Coronary artery (tissue), 2 donors: ENCODE measurements around the gene TERB2.
"Not testable (repeated sequence)": the region's sequence is repeated elsewhere in the genome, so short reads cannot be mapped to it uniquely, and the experiment has no call there.

Experiments
- DNase-seq: peaks from one replicate; pipeline ENCODE4 v3.0.0-alpha.2; 2017; ENCODE audit warnings: low spot score
- H3K27ac ChIP-seq, 2 donors: fragments of 200-600 bp; sonication (generic); one replicate each; pipeline ENCODE4 v1.5.1; 2016 to 2019
- H3K4me3 ChIP-seq: fragments of 200-600 bp; sonication (generic); 2 replicates; pipeline ENCODE4 v1.5.1; 2016; ENCODE audit warnings: mild to moderate bottlenecking, moderate library complexity
- TF ChIP-seq, protein P1 (sequence below): fragments of 200-600 bp; sonication (generic); IDR thresholded peaks from one replicate; pipeline ENCODE4 v1.5.1; 2019; ENCODE audit warnings: antibody characterized with exemption

The TERB2 gene, protein sequence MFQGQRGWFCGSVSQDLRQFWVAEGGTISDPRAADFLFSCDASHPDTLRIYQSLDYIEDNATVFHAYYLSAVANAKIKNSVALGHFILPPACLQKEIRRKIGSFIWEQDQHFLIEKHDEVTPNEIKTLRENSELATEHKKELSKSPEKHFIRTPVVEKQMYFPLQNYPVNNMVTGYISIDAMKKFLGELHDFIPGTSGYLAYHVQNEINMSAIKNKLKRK

DNA sequence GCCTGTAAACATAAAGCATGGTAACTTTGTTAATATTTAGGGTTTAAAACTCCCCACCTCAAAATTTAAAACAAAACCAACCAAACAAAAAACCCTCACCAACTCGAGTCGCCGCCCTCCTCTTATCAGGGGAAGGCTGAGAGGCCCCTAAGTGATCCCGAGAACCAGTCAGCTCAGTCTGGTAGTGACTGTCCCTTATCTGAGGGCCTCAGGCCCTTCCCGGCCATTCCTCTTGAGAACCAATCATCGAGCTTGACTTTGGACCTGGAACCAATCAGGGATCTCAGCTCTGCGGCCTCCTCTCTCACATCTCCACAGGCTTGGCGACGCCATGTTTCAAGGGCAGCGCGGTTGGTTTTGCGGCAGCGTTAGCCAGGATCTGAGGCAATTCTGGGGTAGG is at the start of gene TERB2:
TSS of gene TERB2 (plus strand) at position 300 of the 400 bp plus-strand sequence. CDS start at position 332, 32 bp downstream.
- TF ChIP-seq, protein P1, sequence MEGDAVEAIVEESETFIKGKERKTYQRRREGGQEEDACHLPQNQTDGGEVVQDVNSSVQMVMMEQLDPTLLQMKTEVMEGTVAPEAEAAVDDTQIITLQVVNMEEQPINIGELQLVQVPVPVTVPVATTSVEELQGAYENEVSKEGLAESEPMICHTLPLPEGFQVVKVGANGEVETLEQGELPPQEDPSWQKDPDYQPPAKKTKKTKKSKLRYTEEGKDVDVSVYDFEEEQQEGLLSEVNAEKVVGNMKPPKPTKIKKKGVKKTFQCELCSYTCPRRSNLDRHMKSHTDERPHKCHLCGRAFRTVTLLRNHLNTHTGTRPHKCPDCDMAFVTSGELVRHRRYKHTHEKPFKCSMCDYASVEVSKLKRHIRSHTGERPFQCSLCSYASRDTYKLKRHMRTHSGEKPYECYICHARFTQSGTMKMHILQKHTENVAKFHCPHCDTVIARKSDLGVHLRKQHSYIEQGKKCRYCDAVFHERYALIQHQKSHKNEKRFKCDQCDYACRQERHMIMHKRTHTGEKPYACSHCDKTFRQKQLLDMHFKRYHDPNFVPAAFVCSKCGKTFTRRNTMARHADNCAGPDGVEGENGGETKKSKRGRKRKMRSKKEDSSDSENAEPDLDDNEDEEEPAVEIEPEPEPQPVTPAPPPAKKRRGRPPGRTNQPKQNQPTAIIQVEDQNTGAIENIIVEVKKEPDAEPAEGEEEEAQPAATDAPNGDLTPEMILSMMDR = no peak

DNA sequence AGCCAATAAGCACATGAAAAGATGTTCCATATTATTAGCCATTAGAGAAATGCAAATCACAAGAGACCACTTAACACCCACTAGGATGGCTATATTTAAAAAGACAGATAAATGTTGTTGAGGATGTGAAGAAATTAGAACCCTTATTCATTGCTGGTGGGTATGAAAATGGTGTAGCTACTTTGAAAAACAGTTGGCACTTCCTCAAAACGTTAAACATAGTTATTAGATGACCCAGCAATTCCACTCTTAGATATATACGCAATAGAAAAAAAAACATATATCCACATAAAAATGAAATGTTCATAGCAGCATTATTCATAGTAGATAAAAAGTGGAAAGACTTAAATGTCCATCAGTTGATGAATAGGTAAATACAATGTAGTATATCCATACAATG is 47.1 kb upstream of the TERB2 start:
- TF ChIP-seq, protein P1 = no peak
- no peak overlapping the region for H3K27ac ChIP-seq
- DNase-seq = no peak
- H3K4me3 ChIP-seq = no peak overlapping the region

More for the DNA sequence above, at the start of gene TERB2:
- H3K4me3 ChIP-seq = no peak within 1 kb of the TSS
- no peak within 1 kb of the TSS for H3K27ac ChIP-seq
- no peak for DNase-seq

DNA sequence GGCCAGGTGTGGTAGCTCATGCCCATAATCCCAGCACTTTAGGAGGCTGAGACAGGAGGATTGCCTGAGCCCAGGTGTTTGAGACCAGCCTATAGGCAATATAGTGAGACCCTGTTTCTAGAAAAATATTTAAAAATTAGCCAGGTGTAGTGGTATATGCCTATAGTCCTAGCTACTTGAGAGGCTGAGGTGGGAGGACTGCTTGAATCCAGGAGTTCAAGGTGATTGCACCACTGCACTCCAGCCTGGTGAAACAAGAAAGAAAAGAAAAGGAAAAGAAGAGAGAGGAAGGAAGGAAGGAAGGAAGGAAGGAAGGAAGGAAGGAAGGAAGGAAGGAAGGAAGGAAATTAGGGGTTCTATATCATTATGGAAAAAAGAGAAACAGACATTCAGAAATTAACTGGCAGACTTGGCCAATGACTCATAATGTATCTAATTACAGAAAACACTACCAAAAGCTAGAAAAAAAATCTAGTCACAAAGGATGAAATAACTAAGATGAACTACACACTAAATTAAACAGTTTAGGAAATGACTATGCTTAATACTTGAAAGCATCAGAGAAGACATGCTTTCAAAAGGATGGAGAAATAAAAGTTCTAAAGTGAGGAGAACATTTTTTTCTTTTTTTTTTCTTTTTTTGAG is 45.4 kb upstream of the TERB2 start:
- DNase-seq = no peak
- TF ChIP-seq, protein P1 = no peak
- Histone ChIP-seq H3K4me3 (no peak overlapping the region), H3K27ac (no peak overlapping the region)

DNA sequence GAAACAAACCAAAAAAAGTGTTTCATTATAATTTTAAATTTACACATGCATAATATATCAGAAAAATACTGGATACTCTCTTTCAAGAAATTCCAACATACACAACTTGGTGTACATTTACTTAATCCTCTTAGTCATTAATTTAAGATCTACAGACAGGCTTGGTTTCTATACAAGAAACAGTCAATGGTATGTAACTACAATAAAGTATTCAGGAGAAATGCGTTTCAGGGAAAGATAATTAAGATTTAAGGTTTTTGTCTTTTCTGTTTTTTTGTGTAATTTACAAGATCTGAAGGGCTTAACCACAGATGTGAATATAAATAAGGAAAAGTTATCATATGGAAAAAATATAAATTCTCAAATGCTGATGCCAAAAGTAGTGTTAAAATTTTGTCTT is 44.3 kb upstream of the TERB2 start:
- not testable (repeated sequence) for DNase-seq, H3K4me3 ChIP-seq, H3K27ac ChIP-seq

DNA sequence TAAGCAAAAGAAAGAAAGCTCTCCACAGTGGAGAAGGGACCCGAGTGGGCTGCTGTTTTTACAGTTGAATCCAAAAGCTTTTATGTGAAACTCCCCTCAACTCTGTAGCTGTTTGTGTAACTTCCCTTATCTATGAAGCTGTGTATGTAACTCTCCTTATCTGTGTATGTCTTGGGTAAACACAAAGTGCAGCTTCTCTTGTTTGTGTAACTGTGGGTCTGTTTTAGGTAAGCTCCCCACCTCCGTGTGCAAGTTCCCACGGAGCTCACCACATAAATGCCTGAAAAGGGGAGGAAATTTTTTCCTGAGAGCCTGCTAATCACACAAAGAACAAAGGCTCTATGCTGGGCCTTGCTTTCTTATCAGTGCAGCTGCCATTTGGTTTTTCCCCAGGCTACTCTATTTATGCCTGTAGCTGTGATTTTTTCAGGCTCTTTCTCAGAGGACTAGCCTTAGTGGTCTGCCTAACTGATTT is 43.5 kb upstream of the TERB2 start:
- H3K27ac ChIP-seq, H3K4me3 ChIP-seq, DNase-seq: not testable (repeated sequence)

DNA sequence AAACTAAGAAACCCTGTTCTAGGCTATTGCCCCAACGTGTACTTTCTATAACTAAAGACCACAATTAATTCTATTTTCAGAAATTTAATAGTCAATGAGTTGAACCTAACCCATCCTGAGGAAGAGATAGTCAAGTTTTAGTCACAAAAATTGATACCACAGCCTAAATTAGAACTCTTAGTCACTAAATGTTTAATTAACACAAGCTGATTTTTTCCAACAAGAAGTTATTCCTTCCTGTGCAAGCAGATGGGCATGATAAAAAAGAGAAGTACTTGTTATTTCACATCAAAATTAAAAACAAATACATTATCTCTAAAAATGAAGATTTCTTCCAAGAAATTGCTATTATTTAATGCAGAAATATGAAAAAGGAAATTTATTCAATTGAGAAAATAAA is 38.4 kb upstream of the TERB2 start:
- Histone ChIP-seq H3K4me3 (no peak overlapping the region), H3K27ac (no peak overlapping the region)
- DNase-seq = no peak
- TF ChIP-seq, protein P1 = no peak

DNA sequence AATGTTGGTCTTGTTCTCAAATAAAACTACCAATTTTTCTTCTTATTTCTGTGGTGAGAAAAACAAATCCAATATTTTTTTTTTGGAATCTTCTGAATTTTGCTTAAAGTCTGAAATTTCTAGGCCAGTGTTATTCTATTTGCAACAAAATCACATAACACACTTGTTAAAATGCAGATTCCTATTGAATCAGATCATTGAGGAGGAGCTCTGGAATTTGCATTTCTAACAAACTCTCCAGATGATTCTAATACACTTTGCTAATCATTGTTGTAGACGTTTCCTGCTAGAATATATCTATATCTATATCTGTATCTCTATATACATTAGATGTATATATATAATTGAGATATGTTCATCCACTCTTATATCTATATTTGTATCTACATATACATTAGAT is 27.8 kb upstream of the TERB2 start:
- H3K4me3 ChIP-seq, H3K27ac ChIP-seq, DNase-seq: not testable (repeated sequence)

DNA sequence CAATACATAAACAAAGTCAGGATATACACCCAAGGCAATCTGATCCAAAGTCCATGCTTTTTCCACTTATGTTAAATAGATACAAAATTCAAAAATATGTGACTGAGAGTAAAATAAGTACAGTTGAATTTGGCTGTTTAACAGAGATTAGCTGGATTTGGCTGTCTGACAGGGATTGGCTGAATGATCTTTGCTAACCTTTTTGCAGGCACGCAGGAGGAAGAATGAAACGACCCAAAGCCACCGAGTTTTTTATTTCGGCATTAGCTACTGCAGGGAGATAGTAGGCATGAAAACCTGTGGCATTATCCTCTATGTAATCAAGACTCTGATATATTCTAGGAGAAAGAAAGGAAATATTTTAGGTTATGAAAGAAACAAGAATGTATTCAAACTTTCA is 26.2 kb upstream of the TERB2 start:
- not testable (repeated sequence) for H3K4me3 ChIP-seq, DNase-seq, H3K27ac ChIP-seq

DNA sequence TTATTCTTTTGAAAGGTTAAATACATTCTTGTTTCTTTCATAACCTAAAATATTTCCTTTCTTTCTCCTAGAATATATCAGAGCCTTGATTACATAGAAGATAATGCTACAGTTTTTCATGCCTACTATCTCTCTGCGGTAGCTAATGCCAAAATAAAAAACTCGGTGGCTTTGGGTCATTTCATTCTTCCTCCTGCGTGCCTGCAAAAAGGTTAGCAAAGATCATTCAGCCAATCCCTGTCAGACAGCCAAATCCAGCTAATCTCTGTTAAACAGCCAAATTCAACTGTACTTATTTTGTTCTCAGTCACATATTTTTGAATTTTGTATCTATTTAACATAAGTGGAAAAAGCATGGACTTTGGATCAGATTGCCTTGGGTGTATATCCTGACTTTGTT is 1.8 kb downstream of the TERB2 start:
- not testable (repeated sequence) for DNase-seq, H3K4me3 ChIP-seq, H3K27ac ChIP-seq

DNA sequence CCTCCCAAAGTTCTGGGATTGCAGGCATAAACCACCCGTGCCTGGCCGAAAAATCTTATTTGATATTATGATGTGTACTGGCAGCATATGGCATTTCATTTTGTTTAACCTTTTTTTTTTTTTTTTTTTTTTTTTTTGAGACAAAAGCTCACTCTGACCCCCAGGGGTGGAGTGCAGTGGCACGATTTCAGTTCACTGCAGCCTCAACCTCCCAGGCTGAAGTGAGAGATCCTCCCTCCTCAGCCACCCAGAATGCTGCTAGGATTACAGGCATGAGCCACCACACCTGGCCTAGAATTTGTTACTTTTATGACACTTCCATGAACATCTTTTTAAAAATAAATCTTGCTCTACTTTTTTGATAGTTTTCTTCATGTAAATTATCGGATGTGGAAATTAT is 12.0 kb downstream of the TERB2 start:
- H3K4me3 ChIP-seq = no peak overlapping the region
- TF ChIP-seq, protein P1 = no peak
- no peak for DNase-seq

More for the DNA sequence above, 12.0 kb downstream of the TERB2 start:
- H3K27ac ChIP-seq = no peak overlapping the region
